T follicular helper cell (primary cell): ENCODE results near the gene PRR36.

Experiments
- DNase-seq: peaks from one replicate; pipeline ENCODE4 v3.0.0-alpha.2; 2020; ENCODE audit warnings: low read depth

Gene PRR36

GRCh38 chr19:7913652-7914051 is 39.5 kb upstream of the PRR36 start:
- DNase-seq = no peak

GRCh38 chr19:7912697-7913564 is 38.7 kb upstream of the PRR36 start:
- no peak for DNase-seq

GRCh38 chr19:7912144-7912696 is 38.0 kb upstream of the PRR36 start:
- DNase-seq = no peak

- no peak for DNase-seq
Observed at GRCh38 chr19:7911508-7912143, 37.4 kb upstream of the PRR36 start.

GRCh38 chr19:7910321-7911161 is 36.4 kb upstream of the PRR36 start:
- DNase-seq = no peak

- no peak for DNase-seq
Observed at GRCh38 chr19:7909471-7910067, 35.4 kb upstream of the PRR36 start.

GRCh38 chr19:7908742-7909461 is 34.7 kb upstream of the PRR36 start:
- DNase-seq = no peak

GRCh38 chr19:7908078-7908699 is 34.0 kb upstream of the PRR36 start:
- no peak for DNase-seq

GRCh38 chr19:7907544-7907943 is 33.4 kb upstream of the PRR36 start:
- no peak for DNase-seq

- DNase-seq = no peak
Observed at GRCh38 chr19:7907122-7907521, 32.9 kb upstream of the PRR36 start.

GRCh38 chr19:7905859-7906258 is 31.7 kb upstream of the PRR36 start:
- no peak for DNase-seq

- DNase-seq = no peak
Observed at GRCh38 chr19:7905268-7905667, 31.1 kb upstream of the PRR36 start.

- peak; percentile 47 for DNase-seq
Observed at GRCh38 chr19:7904074-7905020, 30.2 kb upstream of the PRR36 start.

- DNase-seq = peak; percentile 100
Observed at GRCh38 chr19:7903244-7904073, 29.3 kb upstream of the PRR36 start, which contains the start of gene MAP2K7. TSS of gene MAP2K7 (plus strand) at chr19:7903877. CDS start at chr19:7903945, 68 bp downstream.

GRCh38 chr19:7902796-7903243 is 28.6 kb upstream of the PRR36 start:
- no peak for DNase-seq

- DNase-seq = no peak
Observed at GRCh38 chr19:7901337-7901736, 27.1 kb upstream of the PRR36 start.

- no peak for DNase-seq
Observed at GRCh38 chr19:7900931-7901330, 26.7 kb upstream of the PRR36 start.

- DNase-seq = no peak
Observed at GRCh38 chr19:7900401-7900870, 26.2 kb upstream of the PRR36 start.
